ENCODE results near the gene IKZF1.

IKZF1 gene

DNA sequence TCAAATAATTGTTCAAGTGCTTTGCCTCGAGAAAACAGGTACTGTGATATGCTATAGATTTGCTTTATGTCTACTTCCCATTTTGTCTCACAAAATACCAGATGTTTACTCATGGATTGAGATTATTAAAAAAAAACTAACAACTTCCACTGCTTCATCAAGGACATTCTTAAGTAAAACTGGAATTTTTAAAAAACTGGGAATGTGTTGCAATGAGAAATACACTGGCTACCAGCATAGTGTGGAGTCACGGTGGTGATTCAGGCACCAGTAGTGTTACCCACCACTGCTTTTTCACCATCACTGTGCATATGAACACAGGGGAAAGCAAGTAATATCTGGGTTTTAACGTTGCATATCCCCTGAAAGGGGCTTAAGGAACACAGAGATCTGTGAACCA is 124.4 kb downstream of the IKZF1 start:
- Histone ChIP-seq H3K4me3 (ENCODE audit: low read length, poor library complexity, severe bottlenecking) (no peak overlapping the region), H3K27me3 (ENCODE audit: insufficient read depth, low read length, poor library complexity, severe bottlenecking) (no peaks in the 10 kb centered on the region), H3K4me1 (ENCODE audit: insufficient read depth, low read length, poor library complexity, severe bottlenecking) (no peaks in the 10 kb centered on the region), H3K4me2 (ENCODE audit: low read depth, low read length, poor library complexity, severe bottlenecking) (no peak overlapping the region), H3K79me2 (ENCODE audit: insufficient read depth, low read length) (no peaks in the 10 kb centered on the region), H4K20me1 (ENCODE audit: insufficient read depth, low read length, poor library complexity, severe bottlenecking) (no peaks in the 10 kb centered on the region), H2AFZ (ENCODE audit: low read length) (no peak overlapping the region), H3K9me2 (replicated peaks; ENCODE audit: low read depth, low read length) (no peaks in the 10 kb centered on the region), H3K9ac (ENCODE audit: low read depth, low read length, poor library complexity, severe bottlenecking) (no peak overlapping the region), H3K9me3 (ENCODE audit: insufficient read depth, low read depth, low read length) (no peaks in the 10 kb centered on the region), H3K36me3 (ENCODE audit: insufficient read depth, low read length) (no peaks in the 10 kb centered on the region), H3F3A (ENCODE audit: low read depth) (no peaks in the 10 kb centered on the region)
- no peak for TF ChIP-seq EZH2phosphoT487 (IDR thresholded peaks at IDR 0.05; ENCODE audit: borderline replicate concordance)
- TF ChIP-seq, protein P1, sequence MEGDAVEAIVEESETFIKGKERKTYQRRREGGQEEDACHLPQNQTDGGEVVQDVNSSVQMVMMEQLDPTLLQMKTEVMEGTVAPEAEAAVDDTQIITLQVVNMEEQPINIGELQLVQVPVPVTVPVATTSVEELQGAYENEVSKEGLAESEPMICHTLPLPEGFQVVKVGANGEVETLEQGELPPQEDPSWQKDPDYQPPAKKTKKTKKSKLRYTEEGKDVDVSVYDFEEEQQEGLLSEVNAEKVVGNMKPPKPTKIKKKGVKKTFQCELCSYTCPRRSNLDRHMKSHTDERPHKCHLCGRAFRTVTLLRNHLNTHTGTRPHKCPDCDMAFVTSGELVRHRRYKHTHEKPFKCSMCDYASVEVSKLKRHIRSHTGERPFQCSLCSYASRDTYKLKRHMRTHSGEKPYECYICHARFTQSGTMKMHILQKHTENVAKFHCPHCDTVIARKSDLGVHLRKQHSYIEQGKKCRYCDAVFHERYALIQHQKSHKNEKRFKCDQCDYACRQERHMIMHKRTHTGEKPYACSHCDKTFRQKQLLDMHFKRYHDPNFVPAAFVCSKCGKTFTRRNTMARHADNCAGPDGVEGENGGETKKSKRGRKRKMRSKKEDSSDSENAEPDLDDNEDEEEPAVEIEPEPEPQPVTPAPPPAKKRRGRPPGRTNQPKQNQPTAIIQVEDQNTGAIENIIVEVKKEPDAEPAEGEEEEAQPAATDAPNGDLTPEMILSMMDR (conservative IDR thresholded peaks at IDR 0.05; ENCODE audit: low read length), result no peak

DNA sequence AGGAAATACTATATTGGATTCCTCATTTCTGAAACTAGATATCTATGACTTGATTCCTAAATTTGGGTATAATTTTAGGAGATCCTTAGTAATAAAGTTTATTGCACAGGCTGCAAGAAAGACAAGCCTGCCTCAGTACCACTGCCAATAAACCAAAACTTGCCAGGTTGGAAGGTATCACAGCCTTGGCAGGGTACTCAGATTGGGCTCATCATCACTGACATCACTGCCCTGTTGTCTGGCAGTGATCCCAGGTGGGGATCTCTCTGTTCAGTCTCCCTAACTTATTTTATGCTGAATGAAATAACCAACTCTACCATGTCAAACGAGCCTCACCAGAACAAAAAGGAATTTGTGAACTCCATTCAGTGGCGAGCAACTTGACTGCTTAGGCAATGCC is 126.8 kb downstream of the IKZF1 start:
- Histone ChIP-seq H3K79me2 (ENCODE audit: insufficient read depth, low read length) (no peaks in the 10 kb centered on the region), H4K20me1 (ENCODE audit: insufficient read depth, low read length, poor library complexity, severe bottlenecking) (no peaks in the 10 kb centered on the region), H3K36me3 (ENCODE audit: insufficient read depth, low read length) (no peaks in the 10 kb centered on the region), H3K9ac (ENCODE audit: low read depth, low read length, poor library complexity, severe bottlenecking) (no peak overlapping the region), H3F3A (ENCODE audit: low read depth) (no peaks in the 10 kb centered on the region), H3K4me3 (ENCODE audit: low read length, poor library complexity, severe bottlenecking) (no peak overlapping the region), H3K9me3 (ENCODE audit: insufficient read depth, low read depth, low read length) (no peaks in the 10 kb centered on the region), H3K9me2 (replicated peaks; ENCODE audit: low read depth, low read length) (no peaks in the 10 kb centered on the region), H3K4me2 (ENCODE audit: low read depth, low read length, poor library complexity, severe bottlenecking) (no peak overlapping the region), H3K4me1 (ENCODE audit: insufficient read depth, low read length, poor library complexity, severe bottlenecking) (no peaks in the 10 kb centered on the region), H2AFZ (ENCODE audit: low read length) (no peak overlapping the region), H3K27me3 (ENCODE audit: insufficient read depth, low read length, poor library complexity, severe bottlenecking) (no peaks in the 10 kb centered on the region)
- no peak for TF ChIP-seq EZH2phosphoT487 (IDR thresholded peaks at IDR 0.05; ENCODE audit: borderline replicate concordance)
- TF ChIP-seq, protein P1 (conservative IDR thresholded peaks at IDR 0.05; ENCODE audit: low read length), result no peak

DNA sequence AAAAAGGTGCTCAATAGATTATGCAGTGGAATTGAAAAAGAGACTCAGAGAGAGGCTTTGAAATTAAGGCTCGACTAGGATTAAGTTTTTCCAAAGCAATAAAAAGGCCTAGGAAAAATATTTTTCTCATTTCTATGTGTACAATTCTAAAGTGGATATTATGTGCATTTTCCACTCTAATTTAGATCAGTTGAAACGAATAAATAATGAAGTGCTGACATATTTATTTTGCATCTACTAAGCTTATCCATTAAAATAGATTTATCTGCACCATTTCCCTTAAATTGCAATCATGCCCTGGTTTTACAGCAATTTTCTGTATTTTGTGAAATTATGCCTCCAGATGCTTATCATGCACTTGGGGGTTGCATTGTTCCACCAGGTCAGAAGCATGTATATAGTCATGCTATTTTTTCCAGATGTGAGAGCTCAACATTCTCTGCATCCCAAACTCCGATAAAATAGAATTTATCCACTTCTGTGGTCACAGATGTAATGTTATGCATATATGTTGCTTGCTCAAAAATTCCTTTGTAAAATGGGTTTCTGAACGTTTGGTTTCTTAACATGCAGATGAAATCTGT is 127.3 kb downstream of the IKZF1 start:
- no peak overlapping the region for H3K4me3 ChIP-seq (ENCODE audit: low read length, poor library complexity, severe bottlenecking)
- H3K79me2 ChIP-seq (ENCODE audit: insufficient read depth, low read length), result no peaks in the 10 kb centered on the region

More for the DNA sequence above, 127.3 kb downstream of the IKZF1 start:
- no peaks in the 10 kb centered on the region for H3K9me3 ChIP-seq (ENCODE audit: insufficient read depth, low read depth, low read length)
- no peaks in the 10 kb centered on the region for H3K9me2 ChIP-seq (replicated peaks; ENCODE audit: low read depth, low read length)
- no peak for TF ChIP-seq EZH2phosphoT487 (IDR thresholded peaks at IDR 0.05; ENCODE audit: borderline replicate concordance)
- TF ChIP-seq, protein P1 (conservative IDR thresholded peaks at IDR 0.05; ENCODE audit: low read length), result no peak
- no peak overlapping the region for H2AFZ ChIP-seq (ENCODE audit: low read length)
- no peaks in the 10 kb centered on the region for H3K4me1 ChIP-seq (ENCODE audit: insufficient read depth, low read length, poor library complexity, severe bottlenecking)
- H3K36me3 ChIP-seq (ENCODE audit: insufficient read depth, low read length), result no peaks in the 10 kb centered on the region
- H3F3A ChIP-seq (ENCODE audit: low read depth), result no peaks in the 10 kb centered on the region
- H3K4me2 ChIP-seq (ENCODE audit: low read depth, low read length, poor library complexity, severe bottlenecking), result no peak overlapping the region
- no peak overlapping the region for H3K9ac ChIP-seq (ENCODE audit: low read depth, low read length, poor library complexity, severe bottlenecking)
- no peaks in the 10 kb centered on the region for H3K27me3 ChIP-seq (ENCODE audit: insufficient read depth, low read length, poor library complexity, severe bottlenecking)
- H4K20me1 ChIP-seq (ENCODE audit: insufficient read depth, low read length, poor library complexity, severe bottlenecking), result no peaks in the 10 kb centered on the region

All from Loucy (cell line).